Karpas-422 (cell line): Measurements from ENCODE around the gene GDPD5. TPM values are rescaled to one million over a fixed set of nuclear protein-coding genes. Genes with fewer than 3 reads are reported as not detected.

Experiments
- DNase-seq: peaks from one replicate; pipeline ENCODE4 v3.0.0-alpha.2; 2015
- H2AFZ ChIP-seq: fragments of 200-600 bp; sonication (generic); 2 replicates; pipeline ENCODE4 v1.6.1; 2014; ENCODE audit warnings: antibody characterized with exemption, low read length, mixed read lengths
- H3K27ac ChIP-seq: fragments of 200-600 bp; sonication (generic); 2 replicates; pipeline ENCODE4 v1.5.1; 2014; ENCODE audit warnings: mild to moderate bottlenecking, low read length, moderate library complexity
- H3K27me3 ChIP-seq: fragments of 200-600 bp; sonication (generic); 2 replicates; pipeline ENCODE4 v1.6.1; 2014; ENCODE audit warnings: low read length, mixed read lengths
- H3K36me3 ChIP-seq: fragments of 200-600 bp; sonication (generic); 2 replicates; pipeline ENCODE4 v1.6.1; 2014; ENCODE audit warnings: low read length, mixed read lengths; ENCODE audit not compliant: insufficient read depth
- H3K4me1 ChIP-seq: fragments of 200-600 bp; sonication (generic); 2 replicates; pipeline ENCODE4 v1.6.1; 2014; ENCODE audit warnings: mild to moderate bottlenecking, low read length, mixed read lengths
- H3K4me2 ChIP-seq: fragments of 200-600 bp; sonication (generic); 2 replicates; pipeline ENCODE4 v1.6.1; 2014; ENCODE audit warnings: low read length, low read depth, mild to moderate bottlenecking; ENCODE audit not compliant: poor library complexity, severe bottlenecking
- H3K4me3 ChIP-seq: fragments of 200-600 bp; sonication (generic); 2 replicates; pipeline ENCODE4 v1.5.1; 2014; ENCODE audit warnings: mild to moderate bottlenecking, antibody characterized with exemption, low read length, mixed read lengths
- H3K79me2 ChIP-seq: fragments of 200-600 bp; sonication (generic); 2 replicates; pipeline ENCODE4 v1.6.1; 2014; ENCODE audit warnings: mild to moderate bottlenecking, low read length, mixed read lengths
- H3K9ac ChIP-seq: fragments of 200-600 bp; sonication (generic); 2 replicates; pipeline ENCODE4 v1.6.0; 2014; ENCODE audit warnings: low read length
- H3K9me2 ChIP-seq: fragments of 200-600 bp; sonication (generic), shearing (Covaris generic); replicated peaks from 2 replicates; pipeline ENCODE4 v1.6.0; 2014; ENCODE audit warnings: mild to moderate bottlenecking, low read length, moderate library complexity; ENCODE audit not compliant: insufficient read depth
- H3K9me3 ChIP-seq: fragments of 300-700, 200-600 bp; sonication (generic); 2 replicates; pipeline ENCODE4 v1.6.1; 2014; ENCODE audit warnings: low read length, mixed read lengths
- H4K20me1 ChIP-seq: fragments of 200-600 bp; sonication (generic); 2 replicates; pipeline ENCODE4 v1.6.1; 2014; ENCODE audit warnings: mild to moderate bottlenecking, antibody characterized with exemption, low read length, low read depth; ENCODE audit not compliant: insufficient read depth
- total RNA-seq: library from RNA; depleted of rRNA; stranded (reverse); fragments of >200 nt; shearing (Covaris generic); gene quantifications from 2 replicates; pipeline ENCODE4 v1.2.3, GENCODE V29; 2014; ENCODE audit warnings: low replicate concordance

GDPD5 gene
- total RNA-seq, 1 experiment from 2014 or later: 137 TPM

- H2AFZ ChIP-seq: no peak overlapping the region
- H3K4me2 ChIP-seq: no peak overlapping the region
- no peak overlapping the region for H3K4me3 ChIP-seq
- no peak for DNase-seq
- no peaks in the 10 kb centered on the region for H3K79me2 ChIP-seq
- no peaks in the 10 kb centered on the region for H3K4me1 ChIP-seq
- no peak overlapping the region for H3K9ac ChIP-seq
- H4K20me1 ChIP-seq: no peaks in the 10 kb centered on the region
- no peak overlapping the region for H3K27ac ChIP-seq
- no peaks in the 10 kb centered on the region for H3K9me3 ChIP-seq
- peaks cover 9% of the 10 kb centered on the region for H3K36me3 ChIP-seq
- H3K9me2 ChIP-seq: no peaks in the 10 kb centered on the region
- no peaks in the 10 kb centered on the region for H3K27me3 ChIP-seq
Observed at GRCh38 chr11:75437966-75438659, 87.6 kb downstream of the GDPD5 start.

GRCh38 chr11:75436806-75437205, 88.9 kb downstream of the GDPD5 start:
- Histone ChIP-seq H3K27me3 (no peaks in the 10 kb centered on the region), H3K9me3 (no peaks in the 10 kb centered on the region), H3K4me3 (no peak overlapping the region), H2AFZ (no peak overlapping the region), H4K20me1 (no peaks in the 10 kb centered on the region), H3K4me2 (no peak overlapping the region), H3K79me2 (no peaks in the 10 kb centered on the region), H3K4me1 (no peaks in the 10 kb centered on the region), H3K9me2 (no peaks in the 10 kb centered on the region), H3K27ac (no peak overlapping the region), H3K9ac (no peak overlapping the region), H3K36me3 (peaks cover 6% of the 10 kb centered on the region)
- DNase-seq: no peak

GRCh38 chr11:75435571-75435925, 90.2 kb downstream of the GDPD5 start:
- H3K79me2 ChIP-seq: no peaks in the 10 kb centered on the region
- no peaks in the 10 kb centered on the region for H3K9me2 ChIP-seq
- peaks cover 6% of the 10 kb centered on the region for H3K36me3 ChIP-seq
- no peak overlapping the region for H3K9ac ChIP-seq
- DNase-seq: no peak
- no peak overlapping the region for H2AFZ ChIP-seq
- H3K4me3 ChIP-seq: no peak overlapping the region
- H4K20me1 ChIP-seq: no peaks in the 10 kb centered on the region
- H3K4me1 ChIP-seq: no peaks in the 10 kb centered on the region
- no peaks in the 10 kb centered on the region for H3K27me3 ChIP-seq
- H3K4me2 ChIP-seq: no peak overlapping the region
- H3K27ac ChIP-seq: no peak overlapping the region
- no peaks in the 10 kb centered on the region for H3K9me3 ChIP-seq

GRCh38 chr11:75434886-75435570, 90.7 kb downstream of the GDPD5 start:
- Histone ChIP-seq H3K36me3 (peaks cover 6% of the 10 kb centered on the region), H3K9me3 (no peaks in the 10 kb centered on the region), H3K4me2 (no peak overlapping the region), H4K20me1 (no peaks in the 10 kb centered on the region), H3K9ac (no peak overlapping the region), H3K4me3 (no peak overlapping the region), H3K27me3 (no peaks in the 10 kb centered on the region), H3K4me1 (no peaks in the 10 kb centered on the region), H2AFZ (no peak overlapping the region), H3K9me2 (no peaks in the 10 kb centered on the region), H3K27ac (no peak overlapping the region), H3K79me2 (no peaks in the 10 kb centered on the region)
- DNase-seq: no peak

- H3K27ac ChIP-seq: no peak overlapping the region
Observed at GRCh38 chr11:75434051-75434450, 91.7 kb downstream of the GDPD5 start.

GRCh38 chr11:75433443-75433842, 92.3 kb downstream of the GDPD5 start:
- Histone ChIP-seq H3K4me1 (no peaks in the 10 kb centered on the region), H3K79me2 (no peaks in the 10 kb centered on the region), H3K4me3 (no peak overlapping the region), H3K27me3 (no peaks in the 10 kb centered on the region), H3K9me3 (no peaks in the 10 kb centered on the region), H2AFZ (no peak overlapping the region), H3K9ac (no peak overlapping the region), H3K4me2 (no peak overlapping the region), H3K27ac (no peak overlapping the region), H3K9me2 (no peaks in the 10 kb centered on the region), H4K20me1 (no peaks in the 10 kb centered on the region), H3K36me3 (peaks cover 6% of the 10 kb centered on the region)
- DNase-seq: no peak

More at GRCh38 chr11:75434051-75434450, 91.7 kb downstream of the GDPD5 start:
- no peaks in the 10 kb centered on the region for H3K9me3 ChIP-seq
- H3K4me1 ChIP-seq: no peaks in the 10 kb centered on the region
- no peaks in the 10 kb centered on the region for H3K79me2 ChIP-seq
- H3K4me3 ChIP-seq: no peak overlapping the region
- H3K4me2 ChIP-seq: no peak overlapping the region
- no peaks in the 10 kb centered on the region for H3K9me2 ChIP-seq
- DNase-seq: no peak
- no peaks in the 10 kb centered on the region for H3K27me3 ChIP-seq
- H3K9ac ChIP-seq: no peak overlapping the region
- no peaks in the 10 kb centered on the region for H4K20me1 ChIP-seq
- H3K36me3 ChIP-seq: peaks cover 6% of the 10 kb centered on the region
- H2AFZ ChIP-seq: no peak overlapping the region

- H3K4me2 ChIP-seq: no peak within 1 kb of the TSS
- H3K4me1 ChIP-seq: no peaks in the 10 kb centered on the region
- DNase-seq: no peak
- H3K9ac ChIP-seq: no peak within 1 kb of the TSS
- H3K27me3 ChIP-seq: no peaks in the 10 kb centered on the region
- H3K36me3 ChIP-seq: peaks cover 6% of the 10 kb centered on the region; the same call in 1 of the 2 replicates
- H3K9me3 ChIP-seq: no peaks in the 10 kb centered on the region
- H3K79me2 ChIP-seq: no peaks in the 10 kb centered on the region
- H2AFZ ChIP-seq: no peak within 1 kb of the TSS
- no peak within 1 kb of the TSS for H3K4me3 ChIP-seq
- no peaks in the 10 kb centered on the region for H3K9me2 ChIP-seq
- H3K27ac ChIP-seq: no peak within 1 kb of the TSS
- H4K20me1 ChIP-seq: no peaks in the 10 kb centered on the region
Observed at GRCh38 chr11:75432911-75433321, 92.8 kb downstream of the GDPD5 start, which contains the start of gene KLHL35. KLHL35 (minus strand) TSS chr11:75433203; CDS start chr11:75430629, 2,574 bp downstream.

- H3K9ac ChIP-seq: no peak overlapping the region
- no peaks in the 10 kb centered on the region for H3K9me3 ChIP-seq
- no peak overlapping the region for H3K4me2 ChIP-seq
- no peaks in the 10 kb centered on the region for H3K4me1 ChIP-seq
- H3K36me3 ChIP-seq: peaks cover 5% of the 10 kb centered on the region
- no peaks in the 10 kb centered on the region for H3K27me3 ChIP-seq
- no peak for DNase-seq
- no peaks in the 10 kb centered on the region for H3K9me2 ChIP-seq
- no peak overlapping the region for H2AFZ ChIP-seq
- H3K4me3 ChIP-seq: no peak overlapping the region
- no peaks in the 10 kb centered on the region for H3K79me2 ChIP-seq
- no peaks in the 10 kb centered on the region for H4K20me1 ChIP-seq
- no peak overlapping the region for H3K27ac ChIP-seq
Observed at GRCh38 chr11:75431533-75432525, 93.9 kb downstream of the GDPD5 start.
